Activated T-helper 1 cell treated with anti-CD3 and anti-CD28 coated beads, Interleukin-12 subunit alpha, Interleukin-12 subunit beta, Interleukin-2, Interleukin-4 antibody, amounts not matched to agents 30 ng/mL and 10 ng/mL and 1 ng/mL, durations not matched to agents 14 hours and 24 hours and 36 hours (primary cell): ENCODE results near the gene RASSF8. TPM values are rescaled to one million over a fixed set of nuclear protein-coding genes. Genes with fewer than 3 reads are reported as not detected.

Experiments used
- DNase-seq: peaks from one replicate; pipeline ENCODE4 v3.0.0; 2021; ENCODE audit warnings: low spot score
- H3K27ac Mint-ChIP-seq: one replicate; pipeline ENCODE4 v1.8.0; 2021; ENCODE audit warnings: mild to moderate bottlenecking, mixed read lengths
- H3K27me3 Mint-ChIP-seq: one replicate; pipeline ENCODE4 v1.8.0; 2022; ENCODE audit warnings: mild to moderate bottlenecking, moderate library complexity, mixed read lengths; ENCODE audit not compliant: insufficient read depth
- H3K36me3 Mint-ChIP-seq: one replicate; pipeline ENCODE4 v1.8.0; 2021; ENCODE audit warnings: low read depth, mixed read lengths
- H3K4me1 Mint-ChIP-seq: one replicate; pipeline ENCODE4 v1.8.0; 2021; ENCODE audit warnings: low read depth, mixed read lengths
- H3K4me3 Mint-ChIP-seq: one replicate; pipeline ENCODE4 v1.8.0; 2021; ENCODE audit warnings: mild to moderate bottlenecking, moderate library complexity, mixed read lengths
- H3K9me3 Mint-ChIP-seq: one replicate; pipeline ENCODE4 v1.8.0; 2021; ENCODE audit warnings: mixed read lengths
- intact Hi-C: fragments of 100-400 bp; cut with micrococcal nuclease; formaldehyde crosslinking; loops from one replicate; pipeline ENCODE4 v1.15.1; 2024
- total RNA-seq: library from RNA; stranded (reverse); gene quantifications from 2 replicates; pipeline ENCODE4 v1.2.3, GENCODE V29; 2022

Gene RASSF8
- total RNA-seq, 1 donor from 2014 or later: 0.13 TPM

- Mint-ChIP-seq H3K4me1 (peaks cover 5% of the 10 kb centered on the region), H3K9me3 (no peaks in the 10 kb centered on the region), H3K4me3 (peak overlapping the region; percentile 76), H3K36me3 (no peaks in the 10 kb centered on the region), H3K27ac (no peak overlapping the region), H3K27me3 (peaks cover 72% of the 10 kb centered on the region)
- no peak for DNase-seq
- intact Hi-C loops: loop anchor here (1.0 to 10.0 kb wide), 3 partner anchors 8 to 900 kb away; partner anchors contain the start of gene TM7SF3
These were observed 156.4 kb downstream of the RASSF8 start for GRCh38 chr12:26114720-26115401.

GRCh38 chr12:26116829-26117715, 158.6 kb downstream of the RASSF8 start:
- intact Hi-C loops: loop anchor here (5.0 to 10.0 kb wide), 2 partner anchors 585 to 898 kb away; partner anchors contain the start of gene TM7SF3
- no peaks in the 10 kb centered on the region for H3K36me3 Mint-ChIP-seq
- H3K27me3 Mint-ChIP-seq: peaks cover 79% of the 10 kb centered on the region
- H3K4me1 Mint-ChIP-seq: peaks cover 5% of the 10 kb centered on the region
- H3K9me3 Mint-ChIP-seq: no peaks in the 10 kb centered on the region
- H3K4me3 Mint-ChIP-seq: no peak overlapping the region
- no peak overlapping the region for H3K27ac Mint-ChIP-seq
- DNase-seq: no peak

DNA sequence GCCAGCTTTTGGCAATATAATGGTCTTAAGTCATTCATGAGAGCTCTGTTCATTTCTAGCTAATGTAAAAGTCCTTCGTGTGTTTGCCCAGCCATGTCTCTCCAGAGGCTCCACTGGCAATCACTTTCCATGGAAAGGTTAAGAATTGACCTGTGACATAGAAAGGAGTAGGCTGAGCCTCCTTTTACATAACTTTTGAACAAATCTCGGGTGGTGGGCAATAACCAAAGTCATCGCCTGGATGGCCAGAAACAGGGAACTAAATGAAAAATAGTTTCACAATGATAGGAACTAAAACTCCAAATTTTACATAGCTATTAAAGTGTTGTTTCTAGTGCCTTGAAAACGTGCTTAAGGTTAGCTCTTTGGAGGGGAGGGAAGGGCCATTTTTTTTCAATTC, 159.8 kb downstream of the RASSF8 start:
- H3K4me3 Mint-ChIP-seq: no peak overlapping the region
- H3K27ac Mint-ChIP-seq: no peak overlapping the region
- intact Hi-C loops: loop anchor here (2.0 to 10.0 kb wide), 3 partner anchors 406 to 896 kb away; partner anchors contain the start of gene TM7SF3
- H3K9me3 Mint-ChIP-seq: no peaks in the 10 kb centered on the region
- peaks cover 72% of the 10 kb centered on the region for H3K27me3 Mint-ChIP-seq
- H3K4me1 Mint-ChIP-seq: peaks cover 10% of the 10 kb centered on the region
- H3K36me3 Mint-ChIP-seq: no peaks in the 10 kb centered on the region
- DNase-seq: no peak

- H3K36me3 Mint-ChIP-seq: no peaks in the 10 kb centered on the region
- intact Hi-C loops: loop anchor here (1.0 to 10.0 kb wide), 4 partner anchors 405 to 895 kb away; partner anchors contain the start of gene TM7SF3
- H3K4me3 Mint-ChIP-seq: no peak overlapping the region
- no peak overlapping the region for H3K27ac Mint-ChIP-seq
- H3K4me1 Mint-ChIP-seq: peaks cover 12% of the 10 kb centered on the region
- peaks cover 76% of the 10 kb centered on the region for H3K27me3 Mint-ChIP-seq
- no peak for DNase-seq
- H3K9me3 Mint-ChIP-seq: no peaks in the 10 kb centered on the region
These were observed 161.0 kb downstream of the RASSF8 start for GRCh38 chr12:26119391-26119989.

GRCh38 chr12:26120561-26121274, 162.2 kb downstream of the RASSF8 start:
- no peak overlapping the region for H3K27ac Mint-ChIP-seq
- no peaks in the 10 kb centered on the region for H3K36me3 Mint-ChIP-seq
- no peak overlapping the region for H3K4me3 Mint-ChIP-seq
- no peaks in the 10 kb centered on the region for H3K9me3 Mint-ChIP-seq
- no peak for DNase-seq
- intact Hi-C loops: loop anchor here (5.0 to 10.0 kb wide), 3 partner anchors 163 to 1854 kb away; partner anchors contain the start of genes BMAL2, PTHLH and RASSF8
- peaks cover 21% of the 10 kb centered on the region for H3K4me1 Mint-ChIP-seq
- peaks cover 71% of the 10 kb centered on the region for H3K27me3 Mint-ChIP-seq

GRCh38 chr12:26121323-26122060, 163.0 kb downstream of the RASSF8 start:
- H3K4me3 Mint-ChIP-seq: peak overlapping the region; percentile 71
- intact Hi-C loops: loop anchor here (5.0 to 10.0 kb wide), 3 partner anchors 164 to 1853 kb away; partner anchors contain the start of genes BMAL2, PTHLH and RASSF8
- no peaks in the 10 kb centered on the region for H3K9me3 Mint-ChIP-seq
- no peak for DNase-seq
- peaks cover 74% of the 10 kb centered on the region for H3K27me3 Mint-ChIP-seq
- peaks cover 25% of the 10 kb centered on the region for H3K4me1 Mint-ChIP-seq
- H3K36me3 Mint-ChIP-seq: peaks cover 1% of the 10 kb centered on the region
- no peak overlapping the region for H3K27ac Mint-ChIP-seq

GRCh38 chr12:26122061-26122680, 163.7 kb downstream of the RASSF8 start:
- Mint-ChIP-seq H3K27ac (no peak overlapping the region), H3K4me1 (peaks cover 30% of the 10 kb centered on the region), H3K27me3 (peaks cover 74% of the 10 kb centered on the region), H3K9me3 (no peaks in the 10 kb centered on the region), H3K36me3 (peaks cover 1% of the 10 kb centered on the region), H3K4me3 (peak overlapping the region; percentile 45)
- peak; percentile 5 for DNase-seq
- intact Hi-C loops: loop anchor here (5.0 to 10.0 kb wide), 3 partner anchors 165 to 1853 kb away; partner anchors contain the start of genes BMAL2, PTHLH and RASSF8

- H3K9me3 Mint-ChIP-seq: no peaks in the 10 kb centered on the region
- DNase-seq: no peak
- intact Hi-C loops: loop anchor here (1.0 to 10.0 kb wide), 4 partner anchors 9 to 1852 kb away; partner anchors contain the start of genes BMAL2, PTHLH and RASSF8
- H3K36me3 Mint-ChIP-seq: peaks cover 1% of the 10 kb centered on the region
- H3K27ac Mint-ChIP-seq: peak overlapping the region; percentile 43
- H3K27me3 Mint-ChIP-seq: peaks cover 77% of the 10 kb centered on the region
- peaks cover 36% of the 10 kb centered on the region for H3K4me1 Mint-ChIP-seq
- peak overlapping the region; percentile 80 for H3K4me3 Mint-ChIP-seq
These were observed 164.4 kb downstream of the RASSF8 start for GRCh38 chr12:26122681-26123481.

DNA sequence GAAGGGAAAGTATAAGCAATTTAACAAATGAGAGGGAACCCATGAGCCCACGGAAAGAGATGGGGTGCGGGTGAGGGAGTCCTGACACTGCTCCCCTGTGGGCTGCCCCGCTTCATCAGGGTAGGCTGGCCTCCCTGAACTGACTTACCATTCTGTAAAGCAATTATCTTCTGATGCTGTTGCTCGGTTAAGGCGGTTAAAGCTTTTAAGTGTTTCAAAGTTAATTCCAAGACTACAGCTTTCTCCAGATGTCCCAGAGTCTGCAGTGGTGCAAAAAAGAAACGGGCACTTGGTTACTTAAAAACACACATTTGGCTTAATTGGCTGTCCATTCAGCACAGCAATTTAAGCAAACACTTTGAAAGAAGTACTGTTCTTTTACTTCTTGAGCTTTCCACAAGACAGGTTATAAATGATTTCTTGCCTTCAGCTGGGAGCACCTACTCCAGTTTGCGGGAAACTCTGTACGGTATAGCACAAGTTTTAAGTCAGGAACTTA, 165.0 kb downstream of the RASSF8 start:
- intact Hi-C loops: loop anchor here (1.0 to 10.0 kb wide), 4 partner anchors 9 to 1851 kb away; partner anchors contain the start of genes BMAL2, PTHLH and RASSF8
- DNase-seq: no peak
- Mint-ChIP-seq H3K27me3 (peaks cover 77% of the 10 kb centered on the region), H3K36me3 (peaks cover 1% of the 10 kb centered on the region), H3K4me3 (peak overlapping the region; percentile 80), H3K9me3 (no peaks in the 10 kb centered on the region), H3K27ac (peak overlapping the region; percentile 43), H3K4me1 (peaks cover 36% of the 10 kb centered on the region)
